GM12874 (cell line): ENCODE results near the gene BEGAIN.

Source experiments
- CTCF ChIP-seq: IDR thresholded peaks from 2 replicates; pipeline ENCODE4 v1.5.1; 2011; ENCODE audit warnings: low read depth, mild to moderate bottlenecking, control low read depth, low read length, moderate library complexity; ENCODE audit not compliant: insufficient read depth

BEGAIN gene

GRCh38 chr14:100592972-100593371 is 5.8 kb upstream of the BEGAIN start:
- no peak for TF ChIP-seq CTCF

DNA sequence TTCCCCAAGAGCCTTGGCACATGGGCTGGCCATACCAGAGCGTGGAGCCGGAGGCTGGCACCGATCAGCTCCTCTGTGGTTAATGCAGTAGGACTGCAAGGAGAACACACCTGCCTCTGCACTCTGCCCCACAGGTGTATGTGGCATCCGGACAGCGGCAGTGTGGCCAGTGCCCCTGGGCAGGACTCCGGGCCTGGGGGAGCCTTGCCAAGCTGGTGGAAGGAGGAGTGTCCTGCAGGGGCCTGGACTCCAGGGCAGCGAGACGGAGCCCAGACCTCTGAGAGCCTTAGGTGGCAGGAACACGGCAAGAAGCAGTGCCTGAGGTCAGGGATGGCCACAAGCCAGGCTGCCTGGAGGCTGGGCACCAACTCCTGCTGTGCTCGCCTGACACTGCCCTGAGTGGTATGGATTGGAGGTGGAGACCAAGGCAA is 5.3 kb upstream of the BEGAIN start:
- TF ChIP-seq CTCF: no peak

GRCh38 chr14:100591453-100592371 is 4.5 kb upstream of the BEGAIN start:
- no peak for TF ChIP-seq CTCF

- TF ChIP-seq CTCF: no peak
Observed at GRCh38 chr14:100590726-100591452, 3.7 kb upstream of the BEGAIN start.

GRCh38 chr14:100589760-100590469 is 2.7 kb upstream of the BEGAIN start:
- TF ChIP-seq CTCF: no peak

DNA sequence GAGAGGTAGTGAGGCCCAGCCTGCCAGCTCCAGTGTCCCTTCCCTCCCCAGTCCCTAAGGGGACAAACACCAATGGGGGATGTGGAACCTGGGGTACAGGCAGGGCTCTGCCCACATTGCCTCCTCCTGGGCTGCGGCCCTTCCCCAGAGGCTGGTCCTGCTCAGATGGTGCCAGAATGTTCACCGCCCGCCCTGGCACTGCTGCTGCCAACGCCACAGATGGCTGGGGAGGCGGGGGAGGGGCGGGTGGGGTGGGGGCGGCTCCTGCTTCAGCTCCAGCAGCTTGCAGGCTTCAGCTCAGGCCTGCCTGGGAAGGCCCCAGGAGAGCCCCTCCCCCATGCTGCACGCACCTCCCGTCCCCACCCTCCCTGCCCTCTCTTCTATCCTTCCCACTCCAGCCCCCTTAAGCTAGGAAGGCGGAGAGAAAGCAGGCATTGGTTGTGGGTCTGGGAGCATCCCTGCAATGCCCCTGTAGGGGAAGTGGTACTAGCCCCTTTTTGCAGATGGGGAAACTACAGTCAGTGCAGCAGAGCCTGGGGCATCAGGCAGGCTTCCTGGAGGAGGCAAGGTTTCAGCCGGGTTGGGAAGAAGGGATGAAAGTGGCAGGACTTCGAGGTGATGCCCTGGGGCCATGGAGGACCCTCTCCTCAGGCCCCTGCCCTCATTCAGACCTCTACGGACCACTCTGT is 2.0 kb upstream of the BEGAIN start:
- no peak for TF ChIP-seq CTCF
